KOPT-K1 (cell line): Measurements from ENCODE around the gene CRABP2.

Source experiments
- H3K27ac ChIP-seq: fragments of 200-600 bp; sonication (generic); 2 replicates; pipeline ENCODE4 v1.5.1; 2016; ENCODE audit warnings: antibody characterized with exemption, mild to moderate bottlenecking, low read depth, low read length; ENCODE audit not compliant: poor library complexity, severe bottlenecking
- H3K36me3 ChIP-seq: fragments of 200-600 bp; sonication (generic); 2 replicates; pipeline ENCODE4 v1.5.1; 2017; ENCODE audit warnings: antibody characterized with exemption, mild to moderate bottlenecking, low read length, moderate library complexity; ENCODE audit not compliant: insufficient read depth
- H3K9me3 ChIP-seq: fragments of 200-600 bp; sonication (generic); 2 replicates; pipeline ENCODE4 v1.5.1; 2017; ENCODE audit warnings: antibody characterized with exemption, low read length, mild to moderate bottlenecking; ENCODE audit not compliant: insufficient read depth, poor library complexity, severe bottlenecking

The CRABP2 gene

DNA sequence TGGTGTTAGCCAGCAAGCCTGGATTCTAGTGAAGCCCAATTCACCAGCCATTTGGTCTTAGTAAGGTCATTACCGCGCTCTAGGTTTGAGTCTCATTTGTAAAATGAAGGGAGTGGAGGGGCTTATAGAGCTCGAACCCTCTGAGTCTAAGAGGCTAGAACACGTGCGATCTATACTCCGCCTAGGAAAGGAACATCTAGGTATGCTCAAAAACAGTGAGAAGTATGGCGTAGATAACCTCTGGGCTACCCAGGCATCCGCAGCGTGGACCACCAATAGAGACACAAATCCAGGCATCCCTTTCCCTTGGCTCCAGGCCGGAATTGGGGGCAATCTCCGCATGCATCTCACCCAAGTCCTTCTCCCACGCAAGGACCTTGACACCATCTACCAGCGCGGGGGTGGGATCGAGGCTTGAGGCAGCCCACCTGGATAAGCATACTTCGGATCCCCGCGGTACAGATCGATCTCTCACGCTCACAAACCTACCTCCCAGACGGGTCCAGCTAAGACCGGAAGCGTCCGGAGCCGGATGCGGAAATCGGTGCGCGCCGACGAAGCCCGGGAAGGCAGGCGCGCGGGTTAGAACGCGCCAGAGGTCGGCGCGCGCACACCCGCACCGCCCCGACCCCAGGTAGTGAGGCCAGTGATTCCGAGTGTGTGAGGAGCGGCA, 22.7 kb upstream of the CRABP2 start, which contains the start of gene METTL25B:
METTL25B (plus strand) TSS at position 544 of the 673 bp plus-strand sequence. CDS start 636 bp downstream, outside the sequence.
- peaks cover 37% of the 10 kb centered on the region for H3K36me3 ChIP-seq
- H3K27ac ChIP-seq, result peak within 1 kb of the TSS; percentile 87
- no peaks in the 10 kb centered on the region for H3K9me3 ChIP-seq

DNA sequence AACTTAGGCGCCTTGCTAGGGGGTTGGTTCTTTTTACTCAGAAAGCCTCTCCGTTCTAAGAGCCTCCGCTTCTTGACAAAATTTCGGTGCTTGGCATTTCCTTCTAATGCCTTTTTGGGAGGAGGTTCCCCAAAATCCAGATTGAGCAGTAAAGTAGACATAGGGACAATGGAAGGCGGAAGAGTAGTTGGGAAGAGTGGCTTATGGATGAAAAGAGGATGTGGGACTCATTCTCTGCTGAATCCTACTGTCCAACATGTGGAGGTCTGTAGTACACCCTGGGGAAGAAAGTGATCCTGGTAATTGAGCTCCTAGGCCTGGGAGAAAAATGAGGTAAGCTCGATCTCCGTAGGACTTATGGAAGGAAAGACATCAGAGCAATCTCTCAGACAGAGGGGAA, 22.1 kb upstream of the CRABP2 start:
- Histone ChIP-seq H3K9me3 (no peaks in the 10 kb centered on the region), H3K36me3 (peaks cover 43% of the 10 kb centered on the region), H3K27ac (peak overlapping the region; percentile 87)

DNA sequence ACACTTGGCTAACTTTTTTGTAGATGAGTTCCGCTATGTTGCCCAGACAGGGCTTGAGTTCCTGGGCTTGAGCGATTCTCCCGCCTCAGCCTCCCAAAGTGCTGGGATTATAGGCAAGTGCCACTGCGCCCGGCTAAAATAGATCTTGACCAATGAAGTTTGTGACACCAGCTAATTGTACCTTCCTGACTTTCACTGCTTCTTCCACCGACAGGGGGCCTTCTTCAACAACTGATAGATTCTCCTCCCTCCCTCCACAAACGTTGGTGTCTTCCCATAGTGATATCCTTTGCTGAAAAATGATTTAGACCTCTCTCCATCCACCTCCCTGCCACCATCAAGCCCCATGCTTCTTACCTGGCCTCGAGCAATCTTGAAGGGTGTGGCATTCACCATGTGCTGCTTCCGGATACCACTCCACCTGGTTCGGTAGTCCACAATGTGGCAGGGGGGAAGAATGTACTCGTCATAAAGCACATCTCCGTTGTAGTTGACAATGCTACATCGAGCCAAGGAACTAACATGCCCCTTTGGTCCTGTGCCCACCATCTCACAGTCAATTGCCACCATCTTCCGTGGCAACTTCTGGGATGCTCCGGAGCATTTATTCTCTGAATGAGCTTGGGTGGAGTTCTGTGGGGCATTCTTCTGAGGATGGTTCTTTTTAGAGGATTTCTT, 21.3 kb upstream of the CRABP2 start:
- Histone ChIP-seq H3K27ac (peak overlapping the region; percentile 87), H3K9me3 (no peaks in the 10 kb centered on the region), H3K36me3 (peaks cover 48% of the 10 kb centered on the region)

DNA sequence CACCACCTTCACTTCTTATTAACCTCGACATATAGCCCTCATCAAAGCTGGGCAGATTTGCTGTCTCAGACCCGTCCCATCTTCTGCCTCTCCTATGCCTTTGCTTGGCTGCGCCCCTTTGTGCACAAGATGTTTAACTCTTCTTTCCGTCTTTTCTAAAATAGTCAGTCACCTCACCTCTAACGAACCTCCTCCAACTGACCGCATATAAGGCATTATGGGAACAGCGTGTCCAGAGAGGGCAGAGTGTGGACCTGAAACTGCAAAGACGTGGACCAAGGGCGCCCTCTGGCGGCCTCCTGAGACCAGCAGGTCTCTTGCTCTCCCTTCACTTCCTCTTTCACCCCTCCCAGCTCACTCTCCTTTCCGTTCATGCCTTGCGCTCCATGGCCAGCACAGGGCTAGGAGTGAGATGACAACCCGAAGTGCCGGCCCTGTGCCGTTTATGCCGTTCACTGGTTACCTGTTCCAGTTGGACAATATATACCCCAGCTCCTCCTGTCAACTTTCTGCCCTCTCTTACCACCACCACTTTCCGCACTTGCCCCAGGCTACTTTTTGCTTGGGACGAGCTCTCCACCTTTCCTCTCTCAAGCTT, 20.4 kb upstream of the CRABP2 start:
- peaks cover 57% of the 10 kb centered on the region for H3K36me3 ChIP-seq
- H3K9me3 ChIP-seq, result no peaks in the 10 kb centered on the region
- H3K27ac ChIP-seq, result no peak overlapping the region

DNA sequence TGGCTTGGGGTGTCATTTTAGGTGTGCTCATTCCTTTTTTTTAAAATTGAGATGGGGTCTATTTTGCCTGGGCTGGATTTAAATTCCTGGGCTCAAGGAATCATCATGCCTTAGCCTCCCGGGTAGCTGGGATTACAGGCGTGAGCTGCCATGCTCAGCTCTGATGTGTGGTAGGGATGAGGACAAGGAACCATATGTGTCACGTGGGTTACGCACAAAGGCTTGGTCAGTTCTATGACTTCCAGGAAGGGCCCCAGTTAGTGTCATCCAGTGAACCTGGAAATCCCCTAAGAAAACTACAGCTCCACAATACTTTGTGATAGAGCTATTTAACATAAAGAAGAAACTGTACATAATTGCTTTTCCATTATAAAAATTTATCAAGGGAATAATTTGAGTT, 16.2 kb upstream of the CRABP2 start:
- H3K9me3 ChIP-seq, result no peaks in the 10 kb centered on the region
- H3K27ac ChIP-seq, result no peak overlapping the region
- peaks cover 71% of the 10 kb centered on the region for H3K36me3 ChIP-seq

DNA sequence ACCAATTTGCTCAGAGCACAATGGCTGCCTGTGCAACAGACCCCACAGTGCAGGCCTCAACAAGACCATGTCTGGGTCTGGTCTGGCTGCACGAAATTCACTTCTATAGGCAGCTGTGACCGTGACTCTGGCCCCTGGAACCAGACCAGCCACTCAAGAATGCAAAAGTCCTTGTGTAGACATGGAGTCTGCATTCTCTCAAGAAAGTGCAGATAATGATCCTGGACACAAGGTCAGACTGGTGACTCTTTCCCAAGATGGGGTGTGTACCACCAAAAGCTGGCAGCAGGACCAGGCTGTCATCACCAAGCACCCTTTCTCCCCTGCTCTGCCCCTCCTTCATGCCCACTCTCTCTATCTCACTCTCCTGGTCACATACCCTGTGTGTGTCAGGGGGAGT, 15.7 kb upstream of the CRABP2 start:
- Histone ChIP-seq H3K36me3 (peaks cover 68% of the 10 kb centered on the region), H3K27ac (no peak overlapping the region), H3K9me3 (no peaks in the 10 kb centered on the region)

DNA sequence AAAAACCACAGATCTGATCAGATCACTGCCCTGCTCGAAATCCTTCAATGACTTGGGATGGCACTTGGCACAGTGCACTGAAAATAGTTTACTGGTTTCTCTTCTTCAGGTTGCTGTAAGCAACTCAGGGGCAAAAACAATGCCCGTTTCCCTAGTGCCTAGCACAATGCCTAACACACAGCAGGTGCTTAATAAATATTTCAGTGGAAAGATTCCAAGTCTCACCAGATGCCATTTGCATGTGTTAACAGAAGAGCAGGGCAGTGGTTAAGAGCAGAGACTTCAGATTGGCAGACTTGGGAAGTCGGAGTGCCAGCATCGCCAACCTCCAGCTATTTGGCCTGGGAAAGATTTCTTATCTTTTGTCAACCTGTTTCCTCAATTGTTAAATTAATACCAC, 12.0 kb upstream of the CRABP2 start:
- Histone ChIP-seq H3K9me3 (no peaks in the 10 kb centered on the region), H3K27ac (no peak overlapping the region), H3K36me3 (peaks cover 39% of the 10 kb centered on the region)

DNA sequence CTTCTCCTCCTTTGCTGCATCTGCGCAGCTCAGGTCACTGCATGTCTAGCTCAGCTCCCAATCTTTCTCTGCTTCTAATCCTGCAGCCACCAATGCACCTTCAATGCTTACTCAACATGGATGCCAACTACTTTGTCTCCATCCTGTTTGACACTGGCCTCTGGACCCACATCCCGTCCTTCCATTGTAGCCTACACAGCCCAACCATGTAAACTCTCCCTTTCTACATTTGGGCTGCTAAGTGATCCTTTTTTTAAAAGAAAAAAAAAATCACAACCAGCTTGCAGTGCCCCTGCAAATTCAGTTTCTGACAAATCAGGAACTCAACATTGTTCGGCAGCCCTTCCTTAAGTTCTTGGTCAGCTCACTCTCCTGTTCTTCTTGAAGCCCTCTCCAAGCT, 9.4 kb upstream of the CRABP2 start:
- Histone ChIP-seq H3K27ac (no peak overlapping the region), H3K9me3 (no peaks in the 10 kb centered on the region), H3K36me3 (peaks cover 14% of the 10 kb centered on the region)

- no peak overlapping the region for H3K27ac ChIP-seq
- peaks cover 7% of the 10 kb centered on the region; the same call in 1 of the 2 replicates for H3K36me3 ChIP-seq
- no peaks in the 10 kb centered on the region for H3K9me3 ChIP-seq
Measured at GRCh38 chr1:156712626-156713025, 7.2 kb upstream of the CRABP2 start.

DNA sequence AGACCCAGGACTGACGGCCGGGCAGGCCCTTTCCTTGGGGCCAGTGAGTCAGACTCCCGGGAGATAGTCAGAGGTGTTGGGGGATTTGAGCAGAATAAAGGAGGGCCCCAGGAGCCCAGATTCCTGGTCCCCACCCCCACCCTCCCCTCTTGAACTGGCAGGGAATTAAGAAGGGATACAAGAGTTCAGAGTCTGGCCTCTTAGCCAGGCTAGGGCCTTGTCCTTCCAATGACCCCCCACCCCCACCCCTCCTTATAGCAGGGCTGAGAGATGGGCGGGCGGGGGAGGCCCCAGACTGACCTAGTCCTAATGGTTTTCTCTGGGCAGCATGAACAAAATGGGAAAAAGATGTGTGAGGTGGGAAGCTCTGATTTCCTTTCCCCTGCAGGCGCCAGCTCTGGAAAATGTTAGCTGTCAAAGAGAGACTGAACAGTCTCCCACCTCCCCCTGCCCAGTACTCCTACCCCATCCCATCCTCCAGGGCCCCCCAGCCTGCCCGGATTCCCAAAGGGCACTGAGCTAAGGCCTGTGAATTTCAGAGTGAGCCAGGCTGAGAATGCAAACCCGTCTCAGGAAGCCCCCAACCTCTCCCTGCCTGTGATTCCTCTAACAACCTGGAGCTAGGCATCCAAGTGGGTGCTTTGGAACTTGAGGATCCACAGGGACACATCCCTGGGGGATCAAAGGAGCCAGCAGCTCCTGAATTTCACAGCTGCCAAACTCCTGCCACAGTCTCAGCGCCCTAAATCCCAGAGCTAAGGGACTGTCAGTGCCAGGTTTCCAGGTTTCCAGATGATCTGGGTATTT, 5.8 kb upstream of the CRABP2 start:
- H3K9me3 ChIP-seq, result no peaks in the 10 kb centered on the region
- 0 out of 2 replicates have a peak, but pooled peaks cover 7% of the 10 kb centered on the region for H3K36me3 ChIP-seq
- H3K27ac ChIP-seq, result no peak overlapping the region

- no peaks in the 10 kb centered on the region for H3K9me3 ChIP-seq
- H3K27ac ChIP-seq, result no peak overlapping the region
- H3K36me3 ChIP-seq, result no peaks in the 10 kb centered on the region
Measured at GRCh38 chr1:156709757-156710489, 4.5 kb upstream of the CRABP2 start.

- H3K9me3 ChIP-seq, result no peaks in the 10 kb centered on the region
- no peaks in the 10 kb centered on the region for H3K36me3 ChIP-seq
- no peak overlapping the region for H3K27ac ChIP-seq
Measured at GRCh38 chr1:156709031-156709430, 3.6 kb upstream of the CRABP2 start.

- Histone ChIP-seq H3K9me3 (no peaks in the 10 kb centered on the region), H3K27ac (no peak overlapping the region), H3K36me3 (no peaks in the 10 kb centered on the region)
Measured at GRCh38 chr1:156708218-156708661, 2.9 kb upstream of the CRABP2 start.

- H3K9me3 ChIP-seq, result no peaks in the 10 kb centered on the region
- H3K36me3 ChIP-seq, result no peaks in the 10 kb centered on the region
- H3K27ac ChIP-seq, result no peak overlapping the region
Measured at GRCh38 chr1:156707417-156708217, 2.2 kb upstream of the CRABP2 start.
